Measurements from ENCODE around the gene ZNF354C. TPM values are rescaled to one million over a fixed set of nuclear protein-coding genes. Genes with fewer than 3 reads are reported as not detected.

Gene ZNF354C
- polyA plus RNA-seq, 3 donors = 0.25 to 0.48 (median 0.31) TPM

- H3K27me3 Mint-ChIP-seq (ENCODE audit: low read depth in 3 of 3) = peaks cover 0 to 2% (median 0%) of the 10 kb centered on the region in 3 donors
- no peaks in the 10 kb centered on the region for H3K27me3 ChIP-seq (ENCODE audit: control insufficient read depth in 2 of 2, insufficient read depth in 2 of 2, low read length in 2 of 2)
Measured at GRCh38 chr5:179129607-179130071, 69.5 kb downstream of the ZNF354C start.

GRCh38 chr5:179130101-179130681, 70.0 kb downstream of the ZNF354C start:
- Histone ChIP-seq H3K27ac (ENCODE audit: low read depth in 1 of 2, low read length in 2 of 2) (no peak overlapping the region), H3K9me3 (replicated peaks in 1 of 2; ENCODE audit: control insufficient read depth in 1 of 2, insufficient read depth in 1 of 2, low read length in 2 of 2) (peaks cover 31 to 63% of the 10 kb centered on the region in 2 donors), H3K79me2 (ENCODE audit: insufficient read depth, low read length) (no peaks in the 10 kb centered on the region), H3K4me2 (replicated peaks; ENCODE audit: extremely low read depth, low read length, poor library complexity, severe bottlenecking) (no peak overlapping the region), H3K9ac (ENCODE audit: insufficient read depth, low read length, poor library complexity, severe bottlenecking) (no peak overlapping the region), H3K4me1 (ENCODE audit: control insufficient read depth in 1 of 2, insufficient read depth in 2 of 2, low read length in 2 of 2) (no peaks in the 10 kb centered on the region), H4K20me1 (ENCODE audit: insufficient read depth, low read length) (no peaks in the 10 kb centered on the region), H3K36me3 (replicated peaks in 1 of 2; ENCODE audit: control insufficient read depth in 1 of 2, insufficient read depth in 2 of 2, low read length in 2 of 2) (no peaks in the 10 kb centered on the region), H3K27me3 (ENCODE audit: control insufficient read depth in 2 of 2, insufficient read depth in 2 of 2, low read length in 2 of 2) (no peaks in the 10 kb centered on the region), H3K4me3 (replicated peaks in 1 of 3; ENCODE audit: low read depth in 2 of 3, low read length in 3 of 3) (no peak overlapping the region), H2AFZ (ENCODE audit: insufficient read depth, low read depth, low read length, poor library complexity, severe bottlenecking) (no peak overlapping the region)
- Mint-ChIP-seq H3K27me3 (ENCODE audit: low read depth in 3 of 3) (peaks cover 0 to 2% (median 2%) of the 10 kb centered on the region in 3 donors), H3K27ac (no peak overlapping the region), H3K9me3 (peaks cover 35 to 72% (median 56%) of the 10 kb centered on the region in 7 donors), H3K4me1 (no peaks in the 10 kb centered on the region), H3K4me3 (no peak overlapping the region), H3K36me3 (no peaks in the 10 kb centered on the region)
- intact Hi-C loops (cut with micrococcal nuclease) = no loop called here
- no peak for DNase-seq
- 97% methylated on average over 4 of the region's 14 CpGs for WGBS (ENCODE audit: insufficient coverage)
- TF ChIP-seq CTCF (IDR thresholded peaks at IDR 0.05) = no peak

More at GRCh38 chr5:179129607-179130071, 69.5 kb downstream of the ZNF354C start:
- Histone ChIP-seq H3K4me3 (replicated peaks in 1 of 3; ENCODE audit: low read depth in 2 of 3, low read length in 3 of 3) (no peak overlapping the region), H3K4me2 (replicated peaks; ENCODE audit: extremely low read depth, low read length, poor library complexity, severe bottlenecking) (no peak overlapping the region), H3K9ac (ENCODE audit: insufficient read depth, low read length, poor library complexity, severe bottlenecking) (no peak overlapping the region), H3K79me2 (ENCODE audit: insufficient read depth, low read length) (no peaks in the 10 kb centered on the region), H3K36me3 (replicated peaks in 1 of 2; ENCODE audit: control insufficient read depth in 1 of 2, insufficient read depth in 2 of 2, low read length in 2 of 2) (no peaks in the 10 kb centered on the region), H3K9me3 (replicated peaks in 1 of 2; ENCODE audit: control insufficient read depth in 1 of 2, insufficient read depth in 1 of 2, low read length in 2 of 2) (peaks cover 37 to 63% of the 10 kb centered on the region in 2 donors), H3K27ac (ENCODE audit: low read depth in 1 of 2, low read length in 2 of 2) (no peak overlapping the region), H2AFZ (ENCODE audit: insufficient read depth, low read depth, low read length, poor library complexity, severe bottlenecking) (no peak overlapping the region), H3K4me1 (ENCODE audit: control insufficient read depth in 1 of 2, insufficient read depth in 2 of 2, low read length in 2 of 2) (no peaks in the 10 kb centered on the region), H4K20me1 (ENCODE audit: insufficient read depth, low read length) (no peaks in the 10 kb centered on the region)
- Mint-ChIP-seq H3K9me3 (peaks cover 36 to 72% (median 57%) of the 10 kb centered on the region in 7 donors), H3K4me1 (no peaks in the 10 kb centered on the region), H3K27ac (no peak overlapping the region), H3K36me3 (no peaks in the 10 kb centered on the region), H3K4me3 (no peak overlapping the region)
- 90% methylated on average over 17 of the region's 18 CpGs for WGBS (ENCODE audit: insufficient coverage)
- TF ChIP-seq CTCF (IDR thresholded peaks at IDR 0.05) = no peak
- intact Hi-C loops (cut with micrococcal nuclease) = no loop called here
- no peak for DNase-seq

All from CD14-positive monocyte (primary cell).